GM12891 (cell line): ENCODE data around the gene SLC22A1.

Experiments
- POLR2A ChIP-seq: IDR thresholded peaks from 2 replicates; pipeline ENCODE4 v1.6.1; 2011; ENCODE audit warnings: low read depth, low read length, control low read depth
- POLR2AphosphoS5 ChIP-seq: IDR thresholded peaks from 2 replicates; pipeline ENCODE4 v1.6.1; 2011; ENCODE audit warnings: low read depth, low read length, control low read depth
- POU2F2 ChIP-seq: IDR thresholded peaks from 2 replicates; pipeline ENCODE4 v1.6.1; 2011; ENCODE audit warnings: low read depth, mild to moderate bottlenecking, control low read depth, low read length, moderate library complexity
- SPI1 ChIP-seq: IDR thresholded peaks from 2 replicates; pipeline ENCODE4 v1.6.1; 2011; ENCODE audit warnings: low read depth, low read length, control low read depth
- TAF1 ChIP-seq: IDR thresholded peaks from 2 replicates; pipeline ENCODE4 v1.6.1; 2011; ENCODE audit warnings: low read depth, low read length, control low read depth

- TF ChIP-seq POLR2A (no peak), TAF1 (no peak), POLR2AphosphoS5 (no peak), SPI1 (no peak), POU2F2 (no peak)
Measured at GRCh38 chr6:160160450-160160849, 38.8 kb downstream of the SLC22A1 start.
